GOT3 (cell line): ENCODE measurements around the gene CHST11.

Experiments
- DNase-seq: peaks from one replicate; lab custom pipeline; 2025; ENCODE audit warnings: mixed read lengths; lab: John Stamatoyannopoulos, UW

The CHST11 gene

DNA sequence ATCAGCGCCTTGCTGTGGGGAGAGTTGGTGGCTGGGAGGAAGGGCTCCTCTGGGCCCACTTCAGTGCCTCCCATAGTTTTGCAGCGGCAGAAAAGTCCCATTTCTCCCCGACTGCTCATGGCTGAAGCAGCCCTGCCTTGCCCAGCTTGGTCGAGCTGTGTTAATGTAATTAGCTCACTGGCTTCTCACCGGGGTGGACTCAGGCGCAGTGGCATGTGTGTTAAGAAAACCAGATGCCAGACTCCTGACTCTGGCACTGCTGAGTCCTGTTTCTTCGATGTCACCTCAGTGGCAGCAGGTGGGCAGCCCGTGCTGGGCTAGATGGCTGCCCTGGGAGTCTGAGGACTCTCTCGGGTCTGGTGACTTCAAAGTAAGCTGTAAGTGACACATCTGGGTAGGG lies 47.4 kb downstream of the CHST11 start:
- DNase-seq: no peak

- DNase-seq: no peak
These were observed 48.5 kb downstream of the CHST11 start for GRCh38 chr12:104505095-104505818.

- no peak for DNase-seq
These were observed 50.1 kb downstream of the CHST11 start for GRCh38 chr12:104506676-104507401.

GRCh38 chr12:104507672-104508071 lies 50.9 kb downstream of the CHST11 start:
- DNase-seq: no peak

DNA sequence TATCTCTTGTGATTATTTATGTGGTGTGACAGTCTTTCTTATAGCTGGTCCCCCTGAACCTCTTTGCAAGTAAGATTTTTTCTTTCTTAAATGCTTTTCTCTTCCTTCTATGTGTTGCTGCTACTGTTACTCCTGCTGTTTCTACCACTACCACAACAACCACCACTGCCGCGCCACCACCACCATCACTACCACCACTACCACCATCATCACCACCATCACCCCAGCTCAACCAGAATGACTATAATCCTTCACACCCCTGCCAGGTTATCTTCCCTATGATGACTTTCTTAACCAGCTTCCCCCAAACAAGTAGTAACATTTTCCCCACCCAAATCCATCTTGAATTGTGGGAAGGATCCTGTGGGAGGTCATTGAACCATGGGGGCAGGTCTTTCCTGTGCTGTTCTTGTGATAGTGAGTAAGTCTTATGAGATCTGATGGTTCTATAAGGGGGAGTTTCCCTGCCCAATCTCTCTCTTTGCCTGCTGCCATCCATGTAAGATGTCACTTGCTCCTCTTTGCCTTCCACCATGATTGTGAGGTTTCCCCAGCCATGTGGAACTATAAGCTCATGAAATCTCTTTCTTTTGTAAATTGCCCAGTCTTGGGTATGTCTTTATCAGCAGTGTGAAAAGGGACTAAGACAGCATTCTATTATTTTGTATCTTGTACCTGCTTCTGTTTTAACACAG lies 52.2 kb downstream of the CHST11 start:
- no peak for DNase-seq

- DNase-seq: no peak
These were observed 53.6 kb downstream of the CHST11 start for GRCh38 chr12:104510145-104510872.

DNA sequence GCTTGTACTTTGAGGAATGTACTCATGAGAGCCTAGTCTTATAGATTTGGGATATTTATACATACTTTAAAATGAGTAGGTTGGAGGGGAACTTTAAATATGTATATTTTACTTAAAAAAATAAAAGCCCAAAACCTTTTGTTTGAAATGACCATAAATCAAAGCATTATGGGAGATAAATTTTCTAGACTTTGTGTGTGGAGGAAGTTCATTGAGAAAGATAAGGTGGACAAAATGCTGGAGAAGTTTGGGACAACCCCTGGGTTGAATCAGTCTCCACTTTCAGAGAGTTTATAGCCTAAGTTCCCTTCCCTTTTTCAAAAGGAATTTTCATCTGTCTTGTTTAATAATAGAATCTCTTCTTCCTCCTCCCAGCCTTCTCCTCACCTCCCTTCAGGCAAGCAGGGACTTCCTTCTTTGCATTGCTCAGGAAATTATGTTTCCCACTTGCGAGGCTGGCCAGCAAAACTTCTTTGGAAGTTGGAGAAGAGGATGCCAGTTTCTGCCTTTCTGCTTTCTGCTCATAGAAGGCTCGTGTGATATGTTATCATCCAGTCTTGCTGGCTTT lies 54.2 kb downstream of the CHST11 start:
- DNase-seq: no peak

- no peak for DNase-seq
These were observed 56.9 kb downstream of the CHST11 start for GRCh38 chr12:104513681-104514080.

DNA sequence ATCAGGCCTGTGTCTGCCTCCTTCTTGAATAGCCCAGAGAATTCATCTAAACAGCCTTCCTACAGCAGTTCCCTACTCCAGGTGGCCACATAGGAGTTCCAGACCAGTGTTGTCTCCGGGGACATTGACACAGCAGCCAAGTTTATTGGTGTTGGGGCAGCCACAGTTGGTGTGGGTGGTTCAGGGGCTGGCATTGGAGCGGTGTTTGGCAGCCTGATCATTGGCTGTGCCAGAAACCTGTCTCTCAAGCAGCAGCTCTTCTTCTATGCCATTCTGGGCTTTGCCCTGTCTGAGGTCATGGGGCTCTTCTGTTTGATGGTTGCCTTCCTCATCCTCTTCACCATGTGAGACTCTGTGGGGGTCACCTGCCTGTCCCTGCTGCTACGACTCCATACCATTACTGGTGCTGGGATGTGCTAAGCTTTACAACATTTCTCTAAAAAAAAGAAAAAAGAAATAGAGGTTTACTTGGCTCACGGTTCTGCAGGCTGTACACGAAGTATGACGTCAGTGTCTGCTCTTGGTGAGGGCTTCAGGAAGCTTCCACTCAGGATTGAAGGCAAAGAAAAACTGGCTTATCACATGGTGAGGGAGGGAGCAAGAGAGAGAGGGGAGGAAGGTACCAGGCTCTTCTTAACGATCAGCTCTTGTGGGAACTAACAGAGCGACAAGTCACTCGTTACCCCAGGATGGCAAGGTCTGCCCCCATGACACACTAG lies 57.5 kb downstream of the CHST11 start:
- no peak for DNase-seq

- no peak for DNase-seq
These were observed 59.2 kb downstream of the CHST11 start for GRCh38 chr12:104515899-104516298.

DNA sequence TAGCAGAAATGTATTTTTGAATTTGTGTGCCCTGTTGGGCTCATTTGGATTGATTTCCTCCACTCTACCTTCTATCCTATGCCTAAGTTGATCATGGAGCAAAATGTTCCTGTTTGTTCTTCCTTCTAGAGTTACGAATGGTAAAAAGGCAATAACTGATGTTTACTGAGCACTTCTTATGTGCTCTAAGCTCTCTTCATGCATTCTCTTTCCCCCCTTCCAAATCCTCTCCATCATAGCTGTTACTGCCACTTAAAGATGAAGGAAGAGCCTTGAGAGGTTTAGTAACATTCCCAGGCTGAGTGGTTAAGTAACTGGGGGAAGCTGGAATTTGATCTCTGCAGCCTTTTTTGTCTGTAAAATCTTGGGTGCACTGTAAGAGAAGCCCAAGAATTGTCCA lies 60.1 kb downstream of the CHST11 start:
- DNase-seq: no peak

- DNase-seq: no peak
These were observed 61.1 kb downstream of the CHST11 start for GRCh38 chr12:104517880-104518279.

DNA sequence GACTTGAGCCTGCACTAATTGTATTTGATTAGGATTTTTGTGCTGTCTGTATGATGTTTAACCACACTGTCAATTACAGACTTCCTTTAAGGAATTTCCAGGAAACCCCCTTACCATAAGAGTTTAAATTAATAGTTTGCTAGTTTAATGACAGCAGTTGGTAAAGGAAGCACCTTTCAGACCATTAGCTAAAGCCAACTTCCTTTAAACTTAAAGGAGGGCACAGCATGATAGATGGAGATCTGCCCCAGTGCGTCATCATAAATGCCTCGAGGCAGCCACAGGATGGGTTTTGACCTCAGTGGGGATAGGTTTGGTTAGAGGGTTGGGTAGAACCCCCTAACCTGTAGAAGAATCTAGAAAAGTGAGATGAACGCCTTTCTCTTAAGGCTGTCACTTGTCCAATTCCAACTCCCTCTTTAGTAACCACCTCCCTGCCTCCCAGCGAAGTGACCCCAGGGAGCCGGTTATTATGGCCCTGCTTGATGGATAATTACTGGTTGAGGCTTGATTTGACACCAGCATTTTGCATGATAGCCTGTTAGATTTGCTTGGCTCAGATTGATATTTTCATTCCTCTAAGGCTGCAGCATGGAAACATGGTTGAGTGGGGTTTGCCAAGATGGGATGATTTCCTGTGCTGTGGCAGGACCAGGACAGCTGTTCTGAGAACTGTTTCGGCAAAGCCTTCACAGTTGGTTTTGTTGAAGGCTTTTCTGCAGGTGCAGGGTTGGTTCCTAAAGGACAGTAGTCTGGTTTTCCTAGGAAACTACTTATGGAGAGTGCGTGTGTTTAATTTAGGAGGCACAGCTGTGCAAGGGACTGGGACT lies 62.7 kb downstream of the CHST11 start:
- no peak for DNase-seq

GRCh38 chr12:104520242-104520900 lies 63.6 kb downstream of the CHST11 start:
- no peak for DNase-seq

DNA sequence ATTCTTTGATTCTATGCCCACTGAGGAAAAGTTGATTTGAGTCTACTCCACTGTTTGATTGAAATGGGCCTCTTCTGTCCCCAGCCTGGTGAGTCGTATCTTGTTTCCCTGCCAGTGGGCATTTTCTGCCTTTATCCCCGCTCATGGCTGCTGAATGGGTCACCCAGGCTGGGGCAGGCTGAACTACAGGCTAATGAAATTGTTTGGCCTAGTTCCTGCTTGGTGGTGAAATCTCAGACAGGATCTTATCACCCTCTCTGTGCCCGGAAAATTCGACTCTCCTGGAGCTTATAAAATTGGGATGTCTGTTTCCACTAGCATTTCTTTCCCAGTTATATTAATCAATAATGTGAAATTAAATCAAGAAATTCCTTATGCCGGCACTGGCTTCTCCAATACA lies 65.0 kb downstream of the CHST11 start:
- no peak for DNase-seq

DNA sequence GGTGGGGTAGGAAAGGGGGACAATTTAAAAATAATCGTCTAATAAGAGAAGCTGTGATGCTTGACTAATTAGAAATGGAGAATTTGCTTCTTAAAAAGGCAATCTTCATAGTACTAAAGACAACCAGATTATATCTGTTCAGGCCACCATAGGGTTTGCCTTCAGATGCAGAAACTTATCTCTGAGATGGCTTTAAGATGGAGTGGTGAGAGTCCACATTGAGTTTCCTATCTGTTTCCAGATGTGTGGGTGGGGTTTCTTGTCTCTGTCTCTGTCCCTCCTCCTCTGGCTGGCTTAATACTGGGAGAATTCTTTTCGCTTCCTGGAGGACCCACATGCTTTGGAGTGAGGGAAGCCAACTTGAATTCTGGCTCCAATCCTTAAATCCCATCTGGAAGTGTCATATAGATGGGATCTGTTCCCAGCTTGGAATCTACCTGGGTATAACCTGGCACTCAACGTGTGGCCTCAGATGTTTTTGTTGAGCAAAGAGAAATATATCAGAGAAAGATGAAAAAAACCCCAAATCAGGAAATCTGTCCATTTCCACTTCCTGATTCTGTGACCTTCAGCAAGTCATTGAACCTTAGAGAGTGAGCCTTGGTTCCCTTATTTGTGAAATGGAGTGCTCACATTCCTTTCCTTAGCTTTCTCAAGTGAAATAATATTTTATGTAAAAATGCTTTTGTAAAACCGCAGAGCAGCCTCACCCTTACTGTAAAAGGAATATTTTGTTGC lies 66.4 kb downstream of the CHST11 start:
- DNase-seq: no peak

DNA sequence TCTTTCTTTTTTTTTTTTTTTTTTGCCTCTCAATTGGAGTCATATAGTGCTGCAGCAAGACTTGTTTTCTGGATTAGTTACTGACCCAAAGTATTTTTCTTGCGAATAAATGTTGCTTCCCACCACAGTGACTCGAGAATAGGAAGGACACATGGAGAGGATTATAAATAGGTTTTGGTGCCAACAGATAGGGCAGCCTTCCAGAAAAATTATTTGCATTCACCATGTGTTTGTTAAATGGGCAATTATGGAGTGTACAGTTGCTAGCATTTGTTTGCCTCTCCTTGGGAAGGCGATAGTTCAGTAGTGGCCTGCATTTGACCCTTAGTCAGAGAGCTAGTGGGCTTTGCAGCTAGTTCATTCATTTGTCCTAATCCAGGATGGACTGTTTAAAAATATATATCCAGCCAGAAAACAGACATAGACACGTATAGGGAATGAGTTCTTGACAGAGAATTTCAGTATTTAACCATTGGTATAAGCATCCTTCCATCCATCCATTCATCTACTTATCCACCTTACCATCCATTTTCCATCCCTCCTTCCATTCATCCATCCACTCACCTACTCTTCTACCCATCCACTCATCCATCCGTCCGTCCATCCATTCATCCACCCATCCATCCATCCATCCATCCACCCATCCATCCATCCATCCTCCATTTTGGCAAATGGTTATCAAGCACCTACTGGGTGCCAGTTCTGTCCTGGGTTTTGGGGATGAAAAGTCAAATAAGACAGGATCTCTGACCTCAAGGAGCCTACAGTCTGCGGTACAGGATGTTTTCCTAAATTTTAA lies 67.5 kb downstream of the CHST11 start:
- no peak for DNase-seq

- no peak for DNase-seq
These were observed 69.6 kb downstream of the CHST11 start for GRCh38 chr12:104526320-104526719.
